Measurements from ENCODE around the gene MYZAP.

MYZAP gene

DNA sequence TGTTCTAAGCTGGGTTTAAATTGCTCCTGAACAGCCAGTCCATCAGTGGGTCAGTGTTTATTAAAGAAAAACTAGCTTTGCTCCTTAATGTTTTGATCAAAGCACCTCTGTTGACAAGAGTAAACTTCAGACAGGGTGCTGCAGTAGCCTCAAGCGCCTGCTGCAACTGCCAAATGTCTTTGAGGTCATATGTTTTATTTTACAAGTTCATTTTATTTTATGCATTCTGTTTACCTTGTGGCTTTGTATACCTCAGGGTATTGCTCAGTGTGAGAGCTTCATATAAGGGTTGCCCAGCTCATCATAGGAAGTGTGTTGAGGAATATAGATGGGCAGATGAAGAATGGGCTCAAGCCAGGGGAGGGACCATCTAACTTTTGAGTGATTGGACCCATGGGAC lies 8.5 kb downstream of the MYZAP start:
- H3K4me2 ChIP-seq (ENCODE audit: insufficient read depth, low read length): no peak overlapping the region
- no peak overlapping the region for H2AFZ ChIP-seq (ENCODE audit: low read depth, low read length)
- H3K4me1 ChIP-seq (ENCODE audit: insufficient read depth, low read length): no peaks in the 10 kb centered on the region
- H3K9ac ChIP-seq (ENCODE audit: low read depth, low read length): no peak overlapping the region
- H3K9me3 ChIP-seq (ENCODE audit: insufficient read depth, low read length, severe bottlenecking): no peaks in the 10 kb centered on the region
- H3K27me3 ChIP-seq (ENCODE audit: insufficient read depth, low read length, poor library complexity): peaks cover 3% of the 10 kb centered on the region
- no peak overlapping the region for H3K27ac ChIP-seq (ENCODE audit: low read length)
- ATAC-seq (ENCODE audit: insufficient read depth, low read depth): no peak
- no peaks in the 10 kb centered on the region for H4K20me1 ChIP-seq (ENCODE audit: insufficient read depth, low read length)
- no peaks in the 10 kb centered on the region for H3K36me3 ChIP-seq (ENCODE audit: insufficient read depth, low read length)
- H3K4me3 ChIP-seq (ENCODE audit: low read depth in 1 of 2, low read length in 2 of 2): no peak overlapping the region
- no peaks in the 10 kb centered on the region for H3K79me2 ChIP-seq (ENCODE audit: insufficient read depth, low read length)
- no peak for DNase-seq
- no peak for TF ChIP-seq EZH2 (IDR thresholded peaks at IDR 0.05; ENCODE audit: borderline replicate concordance, low read depth, low read length, severe bottlenecking)
- no peak for TF ChIP-seq CTCF (IDR thresholded peaks at IDR 0.05; ENCODE audit: borderline replicate concordance, extremely low read depth, low read length, poor library complexity, severe bottlenecking)

GRCh38 chr15:57604507-57604906 lies 12.8 kb downstream of the MYZAP start:
- Histone ChIP-seq H3K4me1 (ENCODE audit: insufficient read depth, low read length) (no peaks in the 10 kb centered on the region), H4K20me1 (ENCODE audit: insufficient read depth, low read length) (no peaks in the 10 kb centered on the region), H3K9ac (ENCODE audit: low read depth, low read length) (no peak overlapping the region), H3K4me3 (ENCODE audit: low read depth in 1 of 2, low read length in 2 of 2) (no peak overlapping the region), H3K27ac (ENCODE audit: low read length) (no peak overlapping the region), H3K4me2 (ENCODE audit: insufficient read depth, low read length) (no peak overlapping the region), H3K27me3 (ENCODE audit: insufficient read depth, low read length, poor library complexity) (no peaks in the 10 kb centered on the region), H2AFZ (ENCODE audit: low read depth, low read length) (no peak overlapping the region), H3K36me3 (ENCODE audit: insufficient read depth, low read length) (no peaks in the 10 kb centered on the region), H3K79me2 (ENCODE audit: insufficient read depth, low read length) (no peaks in the 10 kb centered on the region), H3K9me3 (ENCODE audit: insufficient read depth, low read length, severe bottlenecking) (no peaks in the 10 kb centered on the region)
- TF ChIP-seq CTCF (IDR thresholded peaks at IDR 0.05; ENCODE audit: borderline replicate concordance, extremely low read depth, low read length, poor library complexity, severe bottlenecking): no peak
- no peak for TF ChIP-seq EZH2 (IDR thresholded peaks at IDR 0.05; ENCODE audit: borderline replicate concordance, low read depth, low read length, severe bottlenecking)
- DNase-seq (no peak), ATAC-seq (ENCODE audit: insufficient read depth, low read depth) (no peak)

DNA sequence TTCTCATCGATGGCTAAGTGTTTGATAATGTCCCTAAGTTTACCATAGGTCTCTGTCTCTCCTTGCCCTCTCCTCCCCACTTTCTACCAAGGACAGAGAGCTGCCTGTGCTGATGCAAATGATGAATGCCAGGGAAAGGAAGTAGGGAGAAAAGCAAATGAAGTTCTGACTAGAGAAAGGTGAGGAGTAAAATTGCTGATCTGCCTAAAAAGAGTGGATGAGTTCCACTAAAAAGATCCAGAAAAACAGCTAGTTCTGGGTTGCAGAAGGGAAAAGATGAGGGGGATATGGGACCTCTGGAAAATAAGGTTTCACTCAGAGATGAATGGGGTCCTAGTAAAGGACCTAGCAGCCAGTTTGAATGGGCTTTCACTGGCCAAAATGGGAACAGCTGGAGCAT lies 13.8 kb downstream of the MYZAP start:
- no peak for DNase-seq
- Histone ChIP-seq H3K4me2 (ENCODE audit: insufficient read depth, low read length) (no peak overlapping the region), H3K9me3 (ENCODE audit: insufficient read depth, low read length, severe bottlenecking) (no peaks in the 10 kb centered on the region), H3K27ac (ENCODE audit: low read length) (no peak overlapping the region), H3K4me1 (ENCODE audit: insufficient read depth, low read length) (no peaks in the 10 kb centered on the region), H2AFZ (ENCODE audit: low read depth, low read length) (no peak overlapping the region), H4K20me1 (ENCODE audit: insufficient read depth, low read length) (no peaks in the 10 kb centered on the region), H3K4me3 (ENCODE audit: low read depth in 1 of 2, low read length in 2 of 2) (no peak overlapping the region), H3K9ac (ENCODE audit: low read depth, low read length) (no peak overlapping the region), H3K79me2 (ENCODE audit: insufficient read depth, low read length) (no peaks in the 10 kb centered on the region), H3K27me3 (ENCODE audit: insufficient read depth, low read length, poor library complexity) (peaks cover 3% of the 10 kb centered on the region), H3K36me3 (ENCODE audit: insufficient read depth, low read length) (no peaks in the 10 kb centered on the region)
- no peak for ATAC-seq (ENCODE audit: insufficient read depth, low read depth)
- no peak for TF ChIP-seq CTCF (IDR thresholded peaks at IDR 0.05; ENCODE audit: borderline replicate concordance, extremely low read depth, low read length, poor library complexity, severe bottlenecking)

DNA sequence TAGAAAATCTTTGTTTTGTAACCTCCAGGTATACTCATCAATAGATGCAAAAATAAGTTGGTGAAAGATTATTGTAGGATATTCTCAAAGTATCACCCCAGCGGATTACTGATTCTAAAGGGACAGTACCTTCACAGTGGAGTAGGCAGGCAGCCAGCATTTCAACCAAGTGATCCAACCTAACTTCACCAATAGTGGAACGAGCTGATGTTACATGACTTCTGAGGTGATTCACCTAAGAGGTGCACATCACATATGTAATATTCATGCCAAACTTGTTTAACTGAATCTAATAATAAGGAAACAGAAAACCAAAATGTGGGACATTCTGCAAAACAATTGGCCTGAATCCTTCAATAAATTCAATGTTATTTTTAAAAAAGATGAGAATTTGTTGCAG lies 14.3 kb downstream of the MYZAP start:
- Histone ChIP-seq H3K36me3 (ENCODE audit: insufficient read depth, low read length) (no peaks in the 10 kb centered on the region), H3K27me3 (ENCODE audit: insufficient read depth, low read length, poor library complexity) (peaks cover 8% of the 10 kb centered on the region), H3K4me3 (ENCODE audit: low read depth in 1 of 2, low read length in 2 of 2) (no peak overlapping the region), H3K4me1 (ENCODE audit: insufficient read depth, low read length) (no peaks in the 10 kb centered on the region), H4K20me1 (ENCODE audit: insufficient read depth, low read length) (no peaks in the 10 kb centered on the region), H3K9me3 (ENCODE audit: insufficient read depth, low read length, severe bottlenecking) (no peaks in the 10 kb centered on the region), H3K27ac (ENCODE audit: low read length) (no peak overlapping the region), H3K4me2 (ENCODE audit: insufficient read depth, low read length) (no peak overlapping the region), H3K79me2 (ENCODE audit: insufficient read depth, low read length) (no peaks in the 10 kb centered on the region), H3K9ac (ENCODE audit: low read depth, low read length) (no peak overlapping the region), H2AFZ (ENCODE audit: low read depth, low read length) (no peak overlapping the region)
- ATAC-seq (ENCODE audit: insufficient read depth, low read depth): no peak
- no peak for TF ChIP-seq CTCF (IDR thresholded peaks at IDR 0.05; ENCODE audit: borderline replicate concordance, extremely low read depth, low read length, poor library complexity, severe bottlenecking)
- TF ChIP-seq EZH2 (IDR thresholded peaks at IDR 0.05; ENCODE audit: borderline replicate concordance, low read depth, low read length, severe bottlenecking): no peak
- DNase-seq: no peak
